GM12873 (cell line): Measurements from ENCODE around the gene CLIC4.

Experiments
- CTCF ChIP-seq: IDR thresholded peaks from 2 replicates; pipeline ENCODE4 v1.5.1; 2012; ENCODE audit warnings: low read depth, mild to moderate bottlenecking, moderate library complexity, low read length, control low read depth; ENCODE audit not compliant: insufficient read depth; ENCODE audit errors: missing control alignments

The CLIC4 gene

DNA sequence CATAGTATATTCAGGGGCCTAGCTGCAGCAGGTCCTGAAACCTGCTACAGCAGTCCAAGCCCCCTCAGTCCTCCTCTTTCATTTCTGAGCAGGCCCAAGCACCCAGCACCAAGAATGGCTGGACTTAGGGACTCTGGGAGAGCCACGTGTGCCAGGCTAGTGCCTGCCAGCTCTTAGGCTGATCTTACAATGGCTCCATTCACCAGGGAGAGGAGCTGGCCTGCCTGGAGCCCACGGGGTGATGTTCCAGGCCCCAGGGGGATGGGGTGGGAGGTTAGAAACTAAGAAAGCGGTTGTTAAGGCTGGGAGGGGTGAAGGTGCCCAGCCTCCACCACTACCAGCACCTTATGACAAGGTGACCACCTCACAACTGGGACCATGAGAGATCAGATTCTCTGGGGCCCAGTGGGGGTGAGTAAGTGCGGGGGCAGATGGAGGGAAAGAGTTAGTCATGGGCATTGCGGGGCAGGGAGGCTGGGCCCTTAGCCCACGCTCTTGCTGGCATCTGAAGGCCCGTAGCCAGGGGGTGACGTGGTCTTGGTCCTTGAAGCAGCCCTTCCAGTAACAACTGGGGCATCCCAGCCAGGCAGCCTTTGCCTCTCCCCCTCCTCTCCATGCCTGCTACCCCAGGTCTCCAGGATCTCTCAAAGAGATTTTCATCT, 30.3 kb upstream of the CLIC4 start:
- no peak for TF ChIP-seq CTCF

DNA sequence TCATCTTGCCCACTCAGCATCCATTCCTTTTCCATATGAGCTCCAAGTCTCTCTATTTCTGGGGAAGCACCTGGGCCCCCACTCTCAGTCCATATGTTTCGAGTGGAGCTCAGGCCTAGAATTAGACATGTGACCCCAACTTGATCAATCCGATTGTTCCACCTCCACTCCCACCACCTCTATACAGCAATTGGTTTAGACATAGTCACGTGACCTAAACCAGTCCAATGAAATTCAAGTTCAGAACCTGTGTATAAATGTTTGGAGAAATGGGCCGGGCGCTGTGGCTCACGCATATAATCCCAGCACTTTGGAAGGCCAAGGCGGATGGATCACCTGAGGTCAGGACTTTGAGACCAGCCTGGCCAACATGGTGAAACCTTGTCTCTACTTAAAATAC, 29.6 kb upstream of the CLIC4 start:
- no peak for TF ChIP-seq CTCF

- TF ChIP-seq CTCF: no peak
Measured at GRCh38 chr1:24717887-24718650, 27.2 kb upstream of the CLIC4 start.

GRCh38 chr1:24720152-24720551, 25.1 kb upstream of the CLIC4 start:
- no peak for TF ChIP-seq CTCF

- TF ChIP-seq CTCF: no peak
Measured at GRCh38 chr1:24721533-24721932, 23.7 kb upstream of the CLIC4 start.

- no peak for TF ChIP-seq CTCF
Measured at GRCh38 chr1:24724345-24725208, 20.7 kb upstream of the CLIC4 start.

GRCh38 chr1:24725209-24725651, 20.0 kb upstream of the CLIC4 start:
- TF ChIP-seq CTCF: no peak
